Breast epithelium (tissue), 4 donors: Measurements from ENCODE around the gene OR5AC2. TPM values are rescaled to one million over a fixed set of nuclear protein-coding genes. Genes with fewer than 3 reads are reported as not detected.

Source experiments
- DNase-seq, 2 donors: peaks; one replicate each; pipeline ENCODE4 v3.0.0-alpha.2; 2019; ENCODE audit warnings: low spot score in 2 of 2
- H3K27ac ChIP-seq, 2 donors: fragments of 200-600 bp; sonication (generic) in 1 of 2; one replicate each; pipeline ENCODE4 v1.5.1; 2016 to 2019; ENCODE audit warnings: mild to moderate bottlenecking in 1 of 2
- H3K27me3 ChIP-seq, 2 donors: fragments of 200-600 bp; sonication (generic) in 1 of 2; one replicate each; pipeline versions ENCODE4 v1.5.1 to v1.6.0; 2017 to 2019; ENCODE audit warnings: control low read depth in 1 of 2, mild to moderate bottlenecking in 1 of 2
- H3K36me3 ChIP-seq: fragments of 200-600 bp; one replicate; pipeline ENCODE4 v1.5.1; 2019
- H3K4me1 ChIP-seq, 2 donors: fragments of 200-600 bp; sonication (generic); one replicate each; pipeline ENCODE4 v1.5.1; 2016 to 2019; ENCODE audit warnings: control low read depth in 1 of 2
- H3K4me3 ChIP-seq, 3 donors: fragments of 200-600 bp; sonication (generic); 1 replicate in 2 of 3; 2 replicates in 1 of 3; pipeline ENCODE4 v1.5.1; 2016 to 2019; ENCODE audit warnings: mild to moderate bottlenecking in 3 of 3, moderate library complexity in 2 of 3
- H3K9me3 ChIP-seq, 2 donors: fragments of 200-600 bp; sonication (generic) in 1 of 2; one replicate each; pipeline ENCODE4 v1.5.1; 2016 to 2019; ENCODE audit warnings: control low read depth in 1 of 2
- POLR2A ChIP-seq: fragments of 450-650 bp; IDR thresholded peaks from one replicate; pipeline ENCODE4 v1.6.1; 2016; ENCODE audit warnings: antibody characterized with exemption, mild to moderate bottlenecking, moderate library complexity
- POLR2AphosphoS5 ChIP-seq, 3 donors: sonication (generic); formaldehyde crosslinking; IDR thresholded peaks; one replicate each; pipeline ENCODE4 v1.6.1; 2017; ENCODE audit warnings: antibody characterized with exemption in 3 of 3
- intact Hi-C: fragments of 100-400 bp; cut with DNase I; formaldehyde crosslinking; loops from one replicate; pipeline ENCODE4 v1.15.1; 2023; ENCODE audit warnings: low total_unique reads
- total RNA-seq, 3 donors: library from RNA; depleted of rRNA; stranded (reverse); fragments of >200 nt; gene quantifications; one replicate each; pipeline ENCODE4 v1.1.0, GENCODE V29; 2016
- TF ChIP-seq, protein P1 (sequence below), 3 donors: fragments of 450-650 bp; IDR thresholded peaks; one replicate each; pipeline ENCODE4 v1.5.1; 2016 to 2017; ENCODE audit warnings: antibody characterized with exemption in 3 of 3, mild to moderate bottlenecking in 3 of 3, moderate library complexity in 3 of 3

The OR5AC2 gene
- total RNA-seq, 3 donors from 2014 or later = not detected

DNA sequence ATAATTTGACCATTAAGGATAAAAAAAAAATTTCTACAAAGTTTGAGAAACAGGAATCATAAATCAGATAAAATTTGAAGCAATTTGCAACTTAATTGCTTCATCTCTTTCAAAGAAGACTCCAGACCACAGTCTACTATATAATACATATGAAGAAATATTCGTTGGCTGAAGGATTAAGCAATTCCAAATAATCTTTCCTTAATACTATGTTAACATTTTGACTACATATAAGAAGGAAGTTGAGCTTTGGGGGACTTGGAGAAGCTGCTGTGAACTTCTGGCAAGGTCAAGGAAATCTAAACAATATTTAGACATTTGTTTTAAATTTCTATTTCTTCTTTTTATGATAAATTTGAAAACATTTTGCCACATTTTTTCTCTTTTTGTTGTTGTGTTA is 38.4 kb upstream of the OR5AC2 start:
- no peak for TF ChIP-seq POLR2AphosphoS5 (IDR thresholded peaks at IDR 0.05)
- no peak for TF ChIP-seq POLR2A
- TF ChIP-seq, protein P1, sequence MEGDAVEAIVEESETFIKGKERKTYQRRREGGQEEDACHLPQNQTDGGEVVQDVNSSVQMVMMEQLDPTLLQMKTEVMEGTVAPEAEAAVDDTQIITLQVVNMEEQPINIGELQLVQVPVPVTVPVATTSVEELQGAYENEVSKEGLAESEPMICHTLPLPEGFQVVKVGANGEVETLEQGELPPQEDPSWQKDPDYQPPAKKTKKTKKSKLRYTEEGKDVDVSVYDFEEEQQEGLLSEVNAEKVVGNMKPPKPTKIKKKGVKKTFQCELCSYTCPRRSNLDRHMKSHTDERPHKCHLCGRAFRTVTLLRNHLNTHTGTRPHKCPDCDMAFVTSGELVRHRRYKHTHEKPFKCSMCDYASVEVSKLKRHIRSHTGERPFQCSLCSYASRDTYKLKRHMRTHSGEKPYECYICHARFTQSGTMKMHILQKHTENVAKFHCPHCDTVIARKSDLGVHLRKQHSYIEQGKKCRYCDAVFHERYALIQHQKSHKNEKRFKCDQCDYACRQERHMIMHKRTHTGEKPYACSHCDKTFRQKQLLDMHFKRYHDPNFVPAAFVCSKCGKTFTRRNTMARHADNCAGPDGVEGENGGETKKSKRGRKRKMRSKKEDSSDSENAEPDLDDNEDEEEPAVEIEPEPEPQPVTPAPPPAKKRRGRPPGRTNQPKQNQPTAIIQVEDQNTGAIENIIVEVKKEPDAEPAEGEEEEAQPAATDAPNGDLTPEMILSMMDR (IDR thresholded peaks at IDR 0.05) = no peak
- Histone ChIP-seq H3K4me1 (no peaks in the 10 kb centered on the region), H3K36me3 (no peaks in the 10 kb centered on the region), H3K27ac (no peak overlapping the region), H3K9me3 (no peaks in the 10 kb centered on the region), H3K4me3 (no peak overlapping the region), H3K27me3 (no peaks in the 10 kb centered on the region)
- intact Hi-C loops = no loop called here
- no peak for DNase-seq

DNA sequence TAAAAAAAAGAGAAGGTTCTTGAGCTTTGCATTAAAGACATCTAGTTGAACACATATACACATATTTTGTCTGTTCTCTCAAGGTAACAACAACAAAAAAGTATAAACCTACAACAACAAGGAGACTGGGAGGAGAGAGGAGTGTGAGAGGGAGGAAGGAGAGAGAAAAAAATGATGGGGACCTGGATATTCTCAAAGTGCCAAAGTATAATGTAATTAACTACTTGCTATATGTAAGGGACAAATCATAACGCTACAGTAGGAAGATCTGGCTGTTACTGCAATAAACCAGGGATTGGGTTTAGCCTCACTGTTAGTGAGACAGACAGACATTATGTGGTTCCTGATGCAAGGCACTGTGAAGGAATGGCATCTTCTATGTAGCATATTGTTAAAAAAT is 37.7 kb upstream of the OR5AC2 start:
- no peak for DNase-seq
- H3K27ac ChIP-seq = no peak overlapping the region
- TF ChIP-seq, protein P1 (IDR thresholded peaks at IDR 0.05) = no peak
- TF ChIP-seq POLR2AphosphoS5 (IDR thresholded peaks at IDR 0.05) (no peak), POLR2A (no peak)
- no peaks in the 10 kb centered on the region for H3K9me3 ChIP-seq
- H3K36me3 ChIP-seq = no peaks in the 10 kb centered on the region
- no peak overlapping the region for H3K4me3 ChIP-seq
- no peaks in the 10 kb centered on the region for H3K27me3 ChIP-seq
- H3K4me1 ChIP-seq = no peaks in the 10 kb centered on the region
- intact Hi-C loops = no loop called here

DNA sequence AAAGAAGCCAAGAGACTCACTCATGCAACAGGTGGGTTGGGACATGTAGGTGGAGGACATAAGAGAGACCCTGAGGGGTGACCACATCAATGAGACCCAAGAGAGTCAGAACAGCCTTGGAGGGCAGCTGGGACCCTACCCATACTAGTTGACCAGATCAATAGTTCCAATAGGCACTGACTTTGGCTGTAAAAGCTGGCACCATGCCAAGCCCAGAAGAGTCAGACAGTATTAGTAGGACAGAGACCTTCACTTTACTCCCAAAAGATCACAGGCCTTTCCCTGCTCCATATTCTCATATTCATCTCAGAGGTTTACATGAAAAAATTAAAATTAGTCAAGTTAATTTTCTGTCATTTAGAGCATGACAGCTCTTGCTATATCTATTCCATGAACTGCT is 30.9 kb upstream of the OR5AC2 start:
- H3K4me3 ChIP-seq = no peak overlapping the region
- intact Hi-C loops = no loop called here
- no peaks in the 10 kb centered on the region for H3K4me1 ChIP-seq
- H3K9me3 ChIP-seq = no peaks in the 10 kb centered on the region
- H3K36me3 ChIP-seq = no peaks in the 10 kb centered on the region
- H3K27ac ChIP-seq = no peak overlapping the region
- TF ChIP-seq, protein P1 (IDR thresholded peaks at IDR 0.05) = no peak
- TF ChIP-seq POLR2AphosphoS5 (IDR thresholded peaks at IDR 0.05) = no peak
- no peak for DNase-seq
- no peaks in the 10 kb centered on the region for H3K27me3 ChIP-seq

DNA sequence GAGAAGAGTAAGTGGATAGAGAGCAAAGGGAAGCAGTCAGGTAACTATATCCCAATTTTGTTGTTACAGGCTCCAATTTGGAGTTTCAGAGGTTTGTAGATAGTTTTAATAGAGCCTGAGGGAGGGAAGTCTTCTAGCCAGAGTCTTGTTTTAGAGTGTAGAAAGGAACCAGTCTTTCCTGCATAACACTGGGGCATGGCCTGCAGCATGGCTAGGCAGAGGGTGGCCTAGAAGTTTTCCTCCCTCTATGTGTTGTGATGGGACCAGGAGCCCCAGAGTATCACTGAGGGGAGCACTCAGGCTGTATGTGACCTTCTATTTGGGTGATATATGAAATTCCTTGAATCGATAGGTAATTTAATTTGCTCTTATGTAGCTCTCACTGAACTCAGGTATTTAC is 29.3 kb upstream of the OR5AC2 start:
- Histone ChIP-seq H3K4me3 (no peak overlapping the region), H3K9me3 (no peaks in the 10 kb centered on the region), H3K4me1 (no peaks in the 10 kb centered on the region), H3K27me3 (no peaks in the 10 kb centered on the region), H3K27ac (no peak overlapping the region), H3K36me3 (no peaks in the 10 kb centered on the region)
- DNase-seq = no peak
- intact Hi-C loops = no loop called here
- TF ChIP-seq POLR2A (no peak), POLR2AphosphoS5 (IDR thresholded peaks at IDR 0.05) (no peak)
- TF ChIP-seq, protein P1 (IDR thresholded peaks at IDR 0.05) = no peak

DNA sequence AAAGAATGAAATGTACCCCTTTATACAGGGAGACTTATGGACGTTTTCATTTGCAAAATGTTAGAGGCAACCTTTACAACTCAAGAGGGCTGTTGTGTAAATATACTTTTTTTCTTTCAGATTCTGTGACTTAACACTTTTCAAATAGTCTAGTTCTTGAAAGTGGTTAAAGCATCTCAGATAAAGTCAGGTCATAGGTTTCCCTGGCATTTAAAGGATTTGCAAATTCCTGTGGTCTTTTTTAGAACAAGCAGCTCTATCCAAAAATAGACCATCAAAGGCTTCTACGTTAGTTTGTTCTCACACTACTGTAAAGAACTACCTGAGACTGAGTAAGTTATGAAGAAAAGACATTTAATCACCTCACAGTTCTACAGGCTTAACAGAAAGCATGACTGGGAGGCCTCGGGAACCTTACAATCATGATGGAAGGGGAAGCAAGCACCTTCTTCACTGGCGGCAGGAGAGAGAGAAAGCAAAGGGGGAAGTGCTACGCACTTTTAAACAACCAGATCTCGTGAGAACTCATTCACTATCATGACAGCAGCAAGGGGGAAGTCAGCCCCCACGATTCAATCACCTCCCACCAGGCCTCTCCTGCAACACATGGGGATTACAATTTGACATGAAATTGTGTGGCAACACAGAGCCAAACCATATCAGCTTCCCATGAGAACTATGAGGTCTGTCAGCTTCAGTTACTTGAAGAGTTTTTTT is 28.6 kb upstream of the OR5AC2 start:
- no peak for DNase-seq
- no peaks in the 10 kb centered on the region for H3K4me1 ChIP-seq
- H3K9me3 ChIP-seq = no peaks in the 10 kb centered on the region
- intact Hi-C loops = no loop called here
- no peaks in the 10 kb centered on the region for H3K27me3 ChIP-seq
- H3K4me3 ChIP-seq = no peak overlapping the region
- H3K36me3 ChIP-seq = no peaks in the 10 kb centered on the region
- TF ChIP-seq, protein P1 (IDR thresholded peaks at IDR 0.05) = no peak
- no peak for TF ChIP-seq POLR2A
- TF ChIP-seq POLR2AphosphoS5 (IDR thresholded peaks at IDR 0.05) = no peak
- H3K27ac ChIP-seq = no peak overlapping the region
